Measurements from ENCODE around the gene TSHZ1.

The TSHZ1 gene

GRCh38 chr18:75209129-75209950, 1.3 kb upstream of the TSHZ1 start, which contains the start of gene PTGR3:
PTGR3 (minus strand) TSS chr18:75209139; CDS start chr18:75209058, 81 bp downstream.
- peak; percentile 83 for DNase-seq

DNA sequence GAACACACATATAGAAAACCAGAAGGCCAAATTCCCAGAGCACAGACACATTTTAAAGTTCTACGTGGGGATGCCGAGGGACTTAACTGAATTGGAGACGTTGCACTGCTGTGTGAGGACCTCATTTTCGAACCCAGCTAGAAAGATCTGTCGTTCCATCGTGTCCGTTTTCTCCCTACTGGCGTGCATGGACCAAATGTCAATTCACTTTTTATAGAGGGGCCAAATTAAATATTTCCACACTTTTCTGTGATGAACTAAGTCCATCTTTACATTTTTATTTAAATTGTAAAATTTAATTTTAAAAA, 692 bp upstream of the TSHZ1 start:
- peak; percentile 23 for DNase-seq

- no peak for DNase-seq
Observed at GRCh38 chr18:75211002-75211621, 515 bp downstream of the TSHZ1 start.

DNA sequence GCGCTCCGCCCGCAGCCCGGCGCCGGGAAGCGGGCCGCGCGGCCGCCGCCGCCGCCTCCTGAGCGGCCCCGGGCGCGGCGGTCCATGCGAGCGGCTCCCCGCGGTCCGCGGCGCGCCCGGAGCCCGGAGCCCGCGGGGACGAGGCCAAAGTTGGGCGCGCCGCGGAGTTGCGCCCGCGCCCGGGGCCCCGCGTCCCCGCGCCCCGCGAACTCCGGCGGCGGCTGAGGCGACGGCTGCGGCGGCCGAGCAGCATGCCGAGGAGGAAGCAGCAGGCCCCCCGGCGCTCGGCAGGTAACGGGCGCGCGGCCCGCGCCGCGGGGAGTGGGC, 992 bp downstream of the TSHZ1 start:
- DNase-seq, result no peak

DNA sequence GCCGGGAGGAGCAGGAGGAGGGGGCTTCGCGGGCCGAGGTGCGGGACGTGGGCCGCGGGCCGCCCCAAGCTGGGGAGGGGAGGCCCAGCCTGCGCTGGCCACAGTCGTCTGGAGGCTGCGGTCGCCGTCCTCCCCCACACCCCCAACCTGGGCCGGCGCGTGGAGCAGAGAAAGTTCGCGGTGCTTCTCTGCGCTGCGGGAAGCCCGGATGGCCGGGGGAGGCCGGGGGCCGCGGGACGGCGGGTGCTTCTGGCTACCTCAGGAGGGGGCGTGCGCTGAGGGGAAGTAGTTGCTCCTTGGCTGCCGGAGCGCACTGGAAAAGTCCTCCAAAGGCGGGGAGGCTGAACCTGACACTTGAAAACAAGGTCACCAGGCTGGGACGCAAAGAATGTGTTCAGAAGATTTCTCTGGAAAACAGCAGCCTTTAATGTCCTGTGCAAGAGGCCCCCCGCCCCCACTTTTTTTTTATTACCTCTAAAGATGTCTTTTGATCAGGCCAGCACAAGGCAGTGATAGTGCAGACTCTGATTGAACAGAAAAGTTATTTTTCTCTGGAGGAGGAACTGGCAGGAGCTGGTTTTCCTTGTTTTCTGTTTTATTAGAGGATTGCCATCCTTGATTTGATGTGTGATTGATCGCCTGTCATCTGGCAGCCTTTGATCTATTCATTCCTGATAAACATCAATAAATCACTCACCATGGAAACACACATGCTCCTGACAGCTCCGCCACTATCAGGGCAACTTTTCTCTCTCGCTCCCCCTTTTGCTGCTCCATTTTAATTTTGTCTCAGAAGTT, 1.6 kb downstream of the TSHZ1 start:
- no peak for DNase-seq

- DNase-seq, result no peak
Observed at GRCh38 chr18:75212751-75213090, 2.1 kb downstream of the TSHZ1 start.

DNA sequence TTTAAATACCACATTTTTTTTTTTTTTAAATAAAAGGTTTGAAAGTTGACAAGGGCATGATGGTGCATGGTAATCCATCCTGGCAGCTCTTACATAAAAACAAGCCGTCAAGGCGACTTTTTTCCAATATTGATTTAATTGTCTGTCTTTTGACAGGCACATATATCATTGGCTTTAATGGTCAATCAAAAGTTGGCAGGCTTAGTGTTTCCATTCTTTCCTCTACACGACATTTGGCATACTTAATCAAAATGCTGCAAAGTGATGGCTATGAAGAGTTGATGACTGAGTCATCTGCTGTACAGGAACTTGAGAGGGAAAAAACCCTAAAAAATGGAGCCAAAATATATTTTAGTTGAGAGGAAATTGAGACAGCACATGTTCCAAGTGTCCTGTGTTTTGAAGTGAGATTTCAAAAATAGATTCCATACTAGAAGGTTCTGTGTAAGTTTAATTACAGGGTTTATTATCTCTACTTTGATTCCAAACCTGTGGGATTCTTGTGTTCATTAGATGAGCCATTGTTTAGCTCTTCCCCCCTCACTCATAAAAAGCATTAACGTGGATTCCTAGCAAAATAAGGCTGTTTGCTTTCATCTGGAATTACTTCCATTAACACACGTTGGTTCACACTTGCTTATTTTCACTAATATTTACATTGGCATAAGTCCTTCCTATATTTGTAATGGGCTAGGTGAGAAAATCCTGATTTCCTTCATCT, 3.2 kb downstream of the TSHZ1 start:
- no peak for DNase-seq

DNA sequence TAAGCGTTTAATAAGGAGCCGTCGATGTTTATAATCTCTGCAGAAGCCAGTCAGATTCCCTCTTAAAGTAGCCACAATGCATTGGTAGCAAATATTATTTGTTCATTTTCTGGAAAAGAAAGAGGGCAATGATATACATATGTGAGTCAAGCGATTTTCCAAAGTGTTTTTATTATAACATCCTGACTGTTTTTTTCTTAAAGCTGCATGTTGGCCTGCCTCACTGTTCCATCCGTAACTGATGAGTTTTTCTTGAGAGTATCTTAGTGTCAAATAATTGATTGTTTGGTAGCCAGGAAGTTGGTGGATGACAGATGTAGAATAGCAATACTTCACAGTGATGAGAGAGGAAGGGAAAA, 3.7 kb downstream of the TSHZ1 start:
- no peak for DNase-seq

GRCh38 chr18:75214766-75215510, 4.3 kb downstream of the TSHZ1 start:
- DNase-seq, result no peak

- DNase-seq, result peak; percentile 64
Observed at GRCh38 chr18:75215663-75216062, 5.1 kb downstream of the TSHZ1 start.

DNA sequence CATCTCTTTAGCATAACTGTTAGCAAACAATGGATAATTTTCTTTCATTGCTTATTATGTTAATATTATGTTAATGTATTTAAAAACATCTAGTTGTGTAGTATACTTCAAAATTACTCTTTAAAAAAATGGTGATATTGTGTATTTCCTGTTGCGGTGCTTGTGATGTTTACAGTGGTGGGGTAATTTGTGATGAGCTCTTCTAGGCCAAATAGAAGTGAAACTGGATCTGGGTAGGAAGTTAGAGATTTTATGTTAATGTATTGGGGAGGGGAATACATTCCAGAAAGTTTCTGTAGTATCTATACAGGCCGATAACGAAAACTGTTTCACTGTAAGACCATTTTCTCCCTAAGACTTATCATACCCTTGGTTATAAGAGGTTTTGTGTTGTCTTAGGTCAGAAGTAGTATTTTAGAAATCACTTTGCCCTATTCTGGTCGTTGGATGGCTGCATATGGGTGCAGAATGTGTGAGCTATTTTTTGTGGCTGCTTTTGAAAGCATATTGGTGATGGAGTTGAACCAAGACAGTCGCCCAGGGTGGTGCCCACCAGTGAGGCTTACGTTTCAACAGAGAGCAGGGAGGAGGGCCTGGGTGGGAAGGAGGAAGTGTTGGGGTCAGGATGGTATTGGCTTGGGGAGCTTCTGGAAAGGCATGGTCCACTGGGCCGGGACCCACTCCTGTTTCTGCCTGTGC, 5.8 kb downstream of the TSHZ1 start:
- no peak for DNase-seq

GRCh38 chr18:75216911-75217689, 6.5 kb downstream of the TSHZ1 start:
- no peak for DNase-seq

- DNase-seq, result no peak
Observed at GRCh38 chr18:75218065-75218923, 7.7 kb downstream of the TSHZ1 start.

GRCh38 chr18:75219745-75220375, 9.3 kb downstream of the TSHZ1 start:
- DNase-seq, result no peak

DNA sequence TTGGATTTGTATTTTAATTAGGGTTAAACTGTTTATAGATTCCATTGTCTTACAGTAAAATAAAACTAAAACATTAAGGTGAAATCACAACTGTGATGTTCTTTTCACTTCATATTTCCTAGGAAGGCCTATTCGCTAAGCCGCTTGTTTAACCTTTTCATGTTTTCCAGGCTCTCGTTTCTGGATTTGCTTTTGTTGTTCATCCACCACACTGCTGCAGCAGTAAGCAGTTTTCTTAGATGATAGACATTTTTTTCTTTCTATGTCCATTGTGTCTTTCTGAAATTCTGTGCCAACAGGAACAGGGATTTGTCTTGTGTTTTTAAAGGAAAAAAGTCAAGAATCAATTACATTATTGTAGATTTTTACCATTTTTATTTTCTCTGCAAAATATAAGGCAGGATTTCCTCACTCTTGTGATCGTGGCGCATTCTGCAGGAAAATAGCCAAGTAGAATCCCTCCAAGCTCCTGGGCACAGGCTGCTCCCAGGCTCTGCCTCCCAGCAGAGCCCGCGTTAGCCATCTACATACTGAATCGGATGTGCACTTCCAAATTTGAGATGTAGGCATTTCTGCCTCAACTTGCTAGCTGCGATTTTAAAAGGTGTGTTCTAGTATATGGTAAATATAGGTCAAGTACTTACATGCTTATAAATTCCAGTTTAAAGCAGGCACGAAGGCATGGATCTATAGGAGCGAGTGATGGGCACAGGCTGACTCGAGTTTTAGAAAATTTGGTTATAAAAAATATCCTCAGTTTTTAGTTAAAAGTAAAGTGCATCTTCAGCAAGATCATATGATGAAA, 10.2 kb downstream of the TSHZ1 start:
- no peak for DNase-seq

DNA sequence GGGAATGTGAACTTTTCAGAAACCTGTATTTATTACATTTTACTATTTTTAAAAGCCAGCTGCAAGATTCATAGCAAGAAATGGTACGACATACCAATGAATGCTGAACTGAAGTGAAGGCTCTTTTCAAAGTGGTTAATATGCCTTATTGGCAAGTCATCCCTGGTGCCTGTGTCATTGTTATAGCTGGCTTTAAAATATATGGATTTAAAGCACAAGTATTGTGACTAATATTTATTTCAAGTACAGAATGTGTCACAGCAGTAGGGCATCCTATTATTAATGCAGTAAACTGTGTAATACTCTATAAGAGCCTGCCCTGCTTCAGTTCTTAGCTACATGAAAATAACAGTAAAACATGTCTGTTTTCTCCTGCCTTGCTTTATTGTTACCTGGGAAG, 10.8 kb downstream of the TSHZ1 start:
- no peak for DNase-seq

DNA sequence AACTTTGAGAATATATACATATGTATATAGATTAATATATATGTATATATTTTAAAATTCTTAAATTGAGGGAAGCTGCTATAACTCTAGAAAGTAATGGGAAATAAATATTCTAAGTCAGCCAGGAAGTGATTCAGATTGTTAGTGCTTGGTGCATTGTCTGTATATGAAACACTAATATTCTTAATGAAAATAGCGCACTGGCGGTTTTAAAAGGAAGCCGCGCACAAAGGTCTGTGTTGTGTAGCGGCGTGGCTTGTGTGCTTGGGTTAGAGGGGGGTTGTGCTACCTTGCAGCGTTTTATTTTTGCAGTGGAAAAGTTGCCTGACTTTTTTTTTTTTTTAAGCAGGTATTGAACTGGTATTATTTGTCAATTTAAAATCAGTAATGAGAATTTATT, 11.3 kb downstream of the TSHZ1 start:
- DNase-seq, result no peak

- no peak for DNase-seq
Observed at GRCh38 chr18:75222407-75222806, 11.8 kb downstream of the TSHZ1 start.
